GM12891 (cell line): ENCODE results near the gene DBI.

Source experiments
- PAX5 ChIP-seq: IDR thresholded peaks from 2 replicates; pipeline ENCODE4 v1.6.1; 2011; ENCODE audit warnings: low read length, moderate library complexity, mild to moderate bottlenecking; ENCODE audit not compliant: insufficient read depth, severe bottlenecking
- POLR2A ChIP-seq: IDR thresholded peaks from 2 replicates; pipeline ENCODE4 v1.6.1; 2011; ENCODE audit warnings: low read depth, low read length, control low read depth

- no peak for TF ChIP-seq POLR2A
- TF ChIP-seq PAX5 = no peak
These were observed 39.8 kb upstream of the DBI start for GRCh38 chr2:119326938-119327337.
